Sigmoid colon (tissue), 4 donors: ENCODE data around the gene LAMTOR3.

Source experiments
- POLR2A ChIP-seq, 2 donors: fragments of 450-650 bp; IDR thresholded peaks; one replicate each; pipeline ENCODE4 v1.6.1; 2016; ENCODE audit warnings: antibody characterized with exemption in 2 of 2, mild to moderate bottlenecking in 2 of 2, moderate library complexity in 2 of 2
- POLR2AphosphoS5 ChIP-seq, 4 donors: sonication (generic); formaldehyde crosslinking; IDR thresholded peaks; one replicate each; pipeline ENCODE4 v1.6.1; 2017; ENCODE audit warnings: antibody characterized with exemption in 4 of 4
- TF ChIP-seq, protein P1 (sequence below), 4 experiments: fragments of 450-650 bp in 3 of 4; fragments of 200-600 bp in 1 of 4; IDR thresholded peaks; one replicate each; pipeline ENCODE4 v1.5.1; 2016 to 2019; ENCODE audit warnings: antibody characterized with exemption in 4 of 4, mild to moderate bottlenecking in 3 of 4, moderate library complexity in 2 of 4

- TF ChIP-seq, protein P1, sequence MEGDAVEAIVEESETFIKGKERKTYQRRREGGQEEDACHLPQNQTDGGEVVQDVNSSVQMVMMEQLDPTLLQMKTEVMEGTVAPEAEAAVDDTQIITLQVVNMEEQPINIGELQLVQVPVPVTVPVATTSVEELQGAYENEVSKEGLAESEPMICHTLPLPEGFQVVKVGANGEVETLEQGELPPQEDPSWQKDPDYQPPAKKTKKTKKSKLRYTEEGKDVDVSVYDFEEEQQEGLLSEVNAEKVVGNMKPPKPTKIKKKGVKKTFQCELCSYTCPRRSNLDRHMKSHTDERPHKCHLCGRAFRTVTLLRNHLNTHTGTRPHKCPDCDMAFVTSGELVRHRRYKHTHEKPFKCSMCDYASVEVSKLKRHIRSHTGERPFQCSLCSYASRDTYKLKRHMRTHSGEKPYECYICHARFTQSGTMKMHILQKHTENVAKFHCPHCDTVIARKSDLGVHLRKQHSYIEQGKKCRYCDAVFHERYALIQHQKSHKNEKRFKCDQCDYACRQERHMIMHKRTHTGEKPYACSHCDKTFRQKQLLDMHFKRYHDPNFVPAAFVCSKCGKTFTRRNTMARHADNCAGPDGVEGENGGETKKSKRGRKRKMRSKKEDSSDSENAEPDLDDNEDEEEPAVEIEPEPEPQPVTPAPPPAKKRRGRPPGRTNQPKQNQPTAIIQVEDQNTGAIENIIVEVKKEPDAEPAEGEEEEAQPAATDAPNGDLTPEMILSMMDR (IDR thresholded peaks at IDR 0.05): no peak
- TF ChIP-seq POLR2A (IDR thresholded peaks at IDR 0.05): no peak
- TF ChIP-seq POLR2AphosphoS5 (IDR thresholded peaks at IDR 0.05): peak in 3 of 4 donors; percentile 20 to 55 (median 26)
These were observed 26.1 kb downstream of the LAMTOR3 start for GRCh38 chr4:99868126-99868596.
